CD1c-positive myeloid dendritic cell (primary cell): Measurements from ENCODE around the gene APELA.
"Not testable (repeated sequence)": the region's sequence is repeated elsewhere in the genome, so short reads cannot be mapped to it uniquely, and the experiment has no call there.

ENCODE experiments used
- DNase-seq: peaks from one replicate; pipeline ENCODE4 v3.0.0-alpha.2; 2016; ENCODE audit errors: extremely low spot score

APELA gene

DNA sequence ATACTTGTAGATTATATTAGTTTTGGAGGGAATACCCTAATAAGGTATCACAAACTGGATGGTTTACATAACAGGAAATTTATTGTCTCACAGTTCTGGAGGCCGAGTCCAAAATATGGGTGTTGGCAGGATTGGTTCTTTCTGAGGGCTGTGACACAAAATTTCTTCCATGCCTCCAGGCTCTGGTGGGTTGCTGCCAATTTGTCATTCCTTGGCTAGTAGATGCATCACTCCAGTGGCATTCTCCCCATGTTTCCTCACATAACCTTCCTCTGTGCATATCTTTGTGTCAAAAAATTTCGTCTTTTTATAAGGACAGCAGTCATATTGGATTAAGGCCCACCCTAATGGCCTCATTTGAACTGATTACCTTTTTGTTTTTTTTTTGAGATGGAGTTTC lies 49.3 kb downstream of the APELA start:
- DNase-seq: no peak

DNA sequence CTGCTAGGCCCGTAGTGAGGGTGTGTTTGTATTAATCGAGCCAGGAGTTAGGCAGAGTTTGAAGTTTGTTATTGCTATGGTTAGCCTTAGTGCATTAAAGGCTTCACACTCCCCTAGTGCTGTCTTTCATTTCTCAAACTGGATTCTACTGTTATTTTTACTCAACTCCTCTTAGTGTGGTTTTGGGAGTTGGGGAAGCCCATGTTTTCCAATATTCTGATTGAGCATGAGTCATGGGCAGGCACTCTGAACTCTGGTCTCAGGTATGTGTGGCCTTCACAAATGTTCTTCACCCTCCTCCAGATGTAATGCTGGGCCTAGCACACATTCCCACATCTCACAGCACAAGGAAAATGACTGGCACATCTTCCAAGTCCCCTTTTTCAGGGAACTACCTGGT lies 50.1 kb downstream of the APELA start:
- not testable (repeated sequence) for DNase-seq

DNA sequence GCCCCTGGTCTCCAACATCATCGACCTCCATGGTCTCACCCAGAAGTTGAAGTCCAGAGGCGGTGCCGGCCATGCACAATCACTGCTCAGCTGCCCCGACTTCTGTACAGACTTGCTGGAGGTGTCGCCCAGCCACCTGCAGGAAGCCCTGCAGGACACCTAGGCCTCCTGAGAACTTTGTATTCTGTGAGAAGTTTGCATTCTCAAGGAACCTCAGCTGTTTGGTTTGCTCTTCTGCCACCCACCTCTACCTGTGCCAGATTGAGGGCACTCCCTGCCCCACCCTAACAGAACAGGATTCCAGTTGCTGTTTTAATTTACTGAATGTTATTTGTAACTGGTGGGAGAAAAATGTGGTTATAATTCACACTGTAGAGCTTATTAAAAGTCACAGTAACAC lies 53.7 kb downstream of the APELA start:
- DNase-seq: no peak

DNA sequence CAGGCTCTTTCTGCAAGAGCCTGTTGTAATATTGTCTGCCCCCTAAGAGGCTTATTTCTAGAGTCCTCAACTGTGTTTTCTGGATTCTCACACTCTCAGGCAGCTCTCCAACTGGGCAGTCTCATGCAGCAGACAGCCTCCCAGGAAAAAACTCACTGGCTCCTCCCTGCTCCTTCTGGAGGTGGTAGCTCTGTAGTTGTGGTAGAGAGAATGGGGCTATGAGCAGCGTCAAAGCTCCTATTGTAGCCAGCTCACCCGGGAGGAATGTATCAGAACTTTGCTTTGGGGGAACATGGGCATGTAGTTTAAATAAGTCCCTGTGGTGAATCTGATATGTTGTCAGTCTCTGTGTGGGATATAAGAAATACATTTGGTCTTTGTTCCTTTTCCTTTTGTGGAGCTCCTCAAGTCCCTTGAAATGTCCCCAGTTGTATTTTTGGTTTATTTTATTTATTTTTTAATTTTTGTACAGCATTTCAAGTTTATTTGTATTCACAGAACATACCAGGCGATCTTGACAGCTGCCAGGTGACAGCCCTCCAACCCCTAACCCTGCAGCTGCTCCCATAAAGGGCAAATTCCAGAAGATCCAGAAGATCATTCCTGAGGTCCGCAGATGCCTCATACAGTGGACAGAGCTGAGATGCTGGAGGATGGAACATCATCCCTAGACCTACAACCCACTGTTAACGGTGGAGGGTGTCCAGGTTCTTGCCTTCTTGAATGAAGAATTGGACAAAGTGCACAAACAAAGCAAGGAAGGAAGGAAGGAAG lies 54.8 kb downstream of the APELA start:
- DNase-seq: no peak

DNA sequence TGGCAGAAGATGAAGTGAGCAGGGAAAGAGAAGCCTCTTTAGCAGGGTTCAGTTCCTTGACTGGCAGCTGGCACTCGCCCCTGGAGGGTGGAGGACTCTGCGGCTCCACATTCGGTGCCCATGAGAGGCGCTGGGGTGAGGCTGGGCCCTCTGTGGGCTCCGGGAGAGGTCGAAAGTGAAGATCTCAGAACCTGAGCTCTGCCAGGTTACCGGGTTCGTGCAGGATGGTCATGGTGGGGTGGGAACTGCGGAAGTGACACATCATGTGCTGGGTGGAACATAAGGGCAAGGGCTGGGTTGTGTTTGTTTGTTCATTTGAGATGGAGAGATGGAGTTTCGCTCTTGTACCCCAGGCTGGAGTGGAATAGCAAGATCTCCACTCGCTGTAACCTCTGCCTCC lies 56.3 kb downstream of the APELA start:
- DNase-seq: no peak

DNA sequence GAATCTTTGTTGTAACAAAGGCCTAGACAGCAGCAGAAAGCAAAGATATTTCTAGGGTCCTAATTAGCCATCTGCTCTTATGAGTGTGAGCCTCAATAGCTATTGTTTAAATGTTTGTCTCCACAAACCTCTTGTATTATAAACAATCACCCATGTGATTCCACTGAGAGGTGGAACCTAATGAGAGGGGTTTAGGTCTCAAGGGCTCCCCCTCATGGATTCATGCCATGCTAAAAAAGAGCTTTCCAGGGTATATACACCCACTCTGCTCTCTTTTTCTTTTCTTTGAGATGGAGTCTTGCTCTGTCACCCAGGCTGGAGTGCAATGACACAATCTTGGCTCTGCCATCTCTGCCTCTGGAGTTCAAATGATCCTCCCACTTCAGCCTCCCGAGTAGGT lies 58.4 kb downstream of the APELA start:
- no peak for DNase-seq

DNA sequence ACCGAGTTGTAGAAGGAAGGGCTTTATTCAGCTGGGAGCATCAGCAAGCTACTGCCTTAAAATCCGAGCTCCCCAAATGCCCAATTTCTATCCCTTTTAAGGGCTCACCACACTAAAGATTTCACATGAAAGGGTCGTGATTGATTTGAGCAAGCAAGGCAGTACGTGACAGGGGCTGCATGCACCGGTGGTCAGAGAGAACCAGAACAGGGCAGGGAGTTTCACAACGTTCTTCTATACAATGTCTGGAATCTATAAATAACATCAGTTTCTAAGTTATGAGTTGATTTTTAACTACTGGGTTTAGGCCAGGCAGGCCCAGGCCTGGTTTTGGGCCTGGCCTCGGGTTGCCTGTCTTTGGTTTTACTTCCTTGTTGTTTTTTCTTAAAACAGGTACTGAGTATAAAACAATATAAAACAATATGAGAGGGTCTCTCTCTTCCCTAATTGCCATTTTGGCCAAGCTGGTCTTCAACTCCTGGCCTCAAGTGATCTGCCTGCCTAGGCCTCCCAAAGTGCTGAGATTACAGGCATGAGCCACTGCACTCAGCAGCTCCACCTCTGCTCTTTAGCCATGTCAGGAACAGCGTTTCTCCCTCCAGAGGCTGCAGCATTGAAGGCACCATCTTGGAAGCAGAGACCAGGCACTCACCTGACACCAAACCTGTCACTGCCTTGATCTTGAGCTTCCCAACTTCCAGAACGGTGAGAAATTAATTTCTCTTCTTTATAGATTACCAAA lies 59.1 kb downstream of the APELA start:
- DNase-seq: not testable (repeated sequence)

DNA sequence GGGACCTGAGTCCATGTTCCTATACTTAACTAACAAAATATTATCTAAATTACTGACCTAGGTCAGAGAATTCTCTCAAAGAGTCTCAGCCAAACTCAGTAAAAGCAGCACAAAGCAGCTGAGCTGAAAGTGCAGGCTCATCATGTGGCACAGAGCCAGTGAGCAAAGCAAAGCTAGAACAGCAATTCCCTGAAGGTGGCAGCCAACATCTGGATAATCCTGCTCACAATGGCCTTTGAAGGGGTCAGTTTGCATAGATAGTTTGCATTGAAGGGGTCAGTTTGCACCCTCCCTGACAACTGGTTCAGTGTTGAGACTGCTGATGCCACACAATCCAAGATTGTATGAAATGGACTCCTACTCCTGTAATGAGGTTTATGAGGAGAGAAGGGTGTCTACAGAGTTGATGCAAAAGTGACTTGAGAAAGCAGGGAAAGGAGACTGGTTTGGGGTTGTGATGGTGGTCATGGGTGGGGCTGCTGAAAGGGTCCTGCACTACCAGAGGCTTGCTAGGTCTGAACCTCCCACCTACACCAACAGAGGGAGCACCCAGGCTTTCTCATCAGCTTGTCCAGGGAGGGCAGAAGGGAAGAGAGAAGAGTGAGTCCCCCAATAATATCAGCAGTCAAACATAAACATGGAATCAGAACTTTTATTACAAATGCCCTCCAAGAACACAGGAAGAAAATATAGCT lies 60.7 kb downstream of the APELA start:
- no peak for DNase-seq

DNA sequence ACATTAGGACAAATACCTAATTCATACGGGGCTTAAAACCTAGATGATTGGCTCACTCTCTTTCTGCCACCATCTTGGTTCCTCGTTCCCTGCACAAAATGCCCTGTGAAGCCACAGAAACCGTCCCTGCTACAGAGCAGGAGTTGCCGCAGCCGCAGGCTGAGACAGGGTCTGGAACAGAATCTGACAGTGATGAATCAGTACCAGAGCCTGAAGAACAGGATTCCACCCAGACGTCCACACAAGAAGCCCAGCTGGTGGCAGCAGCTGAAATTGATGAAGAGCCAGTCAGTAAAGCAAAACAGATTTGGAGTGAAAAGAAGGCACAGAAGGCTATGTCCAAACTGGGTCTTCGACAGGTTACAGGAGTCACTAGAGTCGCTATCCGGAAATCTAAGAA lies 66.2 kb downstream of the APELA start:
- no peak for DNase-seq

DNA sequence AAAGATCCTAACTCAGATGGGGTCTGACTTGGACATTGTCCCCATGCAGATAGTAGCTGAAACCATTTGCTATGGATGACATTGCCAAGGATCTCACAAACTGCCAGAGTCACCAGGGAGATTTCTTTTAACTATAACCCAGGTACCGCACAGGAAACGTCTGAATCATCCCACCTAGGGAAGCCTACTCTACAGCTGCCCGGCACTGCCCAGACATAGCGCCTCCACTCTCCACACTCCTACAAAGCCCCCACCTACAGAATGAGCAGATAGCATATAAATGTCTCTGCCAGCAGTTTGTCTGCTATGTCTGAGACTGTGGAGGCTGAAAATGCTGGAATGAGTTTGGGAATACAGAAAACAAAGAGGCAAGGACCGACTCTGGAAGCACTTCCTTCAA lies 68.2 kb downstream of the APELA start:
- no peak for DNase-seq

DNA sequence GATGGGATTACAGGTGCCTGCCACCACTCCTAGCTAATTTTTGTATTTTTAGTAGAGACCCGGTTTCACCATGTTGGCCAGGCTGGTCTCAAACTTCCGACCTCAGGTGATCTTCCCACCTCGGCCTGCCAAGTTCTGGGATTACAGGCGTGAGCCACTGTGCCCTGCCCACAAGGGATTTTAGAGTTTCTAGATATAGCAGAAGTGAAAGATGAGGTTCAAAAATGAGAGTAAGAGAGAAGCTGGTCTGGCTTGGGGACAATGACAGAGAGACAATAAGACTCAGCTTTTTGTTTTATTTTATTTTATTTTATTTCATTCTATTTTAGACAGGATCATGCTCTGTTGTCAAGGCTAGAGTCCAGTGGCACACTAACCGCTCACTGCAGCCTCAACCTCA lies 69.8 kb downstream of the APELA start:
- no peak for DNase-seq
